ENCODE measurements around the gene ADAM15.
A peak's percentile ranks its signal among the peaks of the same experiment; 100 is the strongest.

ADAM15 gene

GRCh38 chr1:155093911-155094621 lies 43.0 kb downstream of the ADAM15 start:
- Histone ChIP-seq H3K4me2 (ENCODE audit: low read length) (no peak overlapping the region), H3K79me2 (ENCODE audit: insufficient read depth, low read length) (no peaks in the 10 kb centered on the region)

DNA sequence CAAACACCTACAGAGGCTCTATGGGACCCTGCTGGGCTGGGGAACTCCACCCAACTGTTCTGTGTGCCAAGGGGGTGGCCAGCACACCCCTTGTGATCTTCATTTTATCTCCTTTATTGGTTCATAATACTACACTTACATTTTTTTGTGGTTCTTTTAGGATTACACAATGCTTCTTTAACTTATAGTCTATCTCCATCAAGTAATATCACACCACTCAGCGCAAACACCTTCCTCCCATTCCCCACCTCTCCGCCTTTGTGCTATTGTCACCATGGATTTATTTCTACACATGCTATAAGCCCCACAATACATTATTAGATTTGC lies 43.5 kb downstream of the ADAM15 start:
- H3K4me2 ChIP-seq (ENCODE audit: low read length): no peak overlapping the region
- H3K9ac ChIP-seq (ENCODE audit: low read length): no peak overlapping the region
- TF ChIP-seq EZH2 (IDR thresholded peaks at IDR 0.05; ENCODE audit: borderline replicate concordance, low read length) (no peak), CTCF (IDR thresholded peaks at IDR 0.05; ENCODE audit: low read length) (no peak)
- H2AFZ ChIP-seq (ENCODE audit: low read length): no peak overlapping the region
- H4K20me1 ChIP-seq (ENCODE audit: insufficient read depth, low read length): no peaks in the 10 kb centered on the region
- no peak overlapping the region for H3K4me3 ChIP-seq (ENCODE audit: low read depth, low read length, poor library complexity, severe bottlenecking)
- H3K79me2 ChIP-seq (ENCODE audit: insufficient read depth, low read length): no peaks in the 10 kb centered on the region
- H3K27me3 ChIP-seq (ENCODE audit: insufficient read depth, low read length): no peaks in the 10 kb centered on the region; the same call in 1 of the 2 replicates
- peaks cover 4% of the 10 kb centered on the region for H3K4me1 ChIP-seq (ENCODE audit: insufficient read depth, low read length, severe bottlenecking)
- H3K9me2 ChIP-seq (ENCODE audit: low read depth, low read length): no peaks in the 10 kb centered on the region
- H3K36me3 ChIP-seq (ENCODE audit: insufficient read depth, low read length): no peaks in the 10 kb centered on the region
- H3F3A ChIP-seq (ENCODE audit: insufficient read depth, low read length): no peaks in the 10 kb centered on the region
- no peak overlapping the region for H3K27ac ChIP-seq (ENCODE audit: low read depth, low read length, poor library complexity, severe bottlenecking)
- no peaks in the 10 kb centered on the region for H3K9me3 ChIP-seq (ENCODE audit: low read length)

More at GRCh38 chr1:155093911-155094621, 43.0 kb downstream of the ADAM15 start:
- peak; percentile 21; the same call in 1 of the 2 replicates for TF ChIP-seq CTCF (IDR thresholded peaks at IDR 0.05; ENCODE audit: low read length)
- no peak for TF ChIP-seq EZH2 (IDR thresholded peaks at IDR 0.05; ENCODE audit: borderline replicate concordance, low read length)
- H3K9me3 ChIP-seq (ENCODE audit: low read length): no peaks in the 10 kb centered on the region
- no peaks in the 10 kb centered on the region for H3K36me3 ChIP-seq (ENCODE audit: insufficient read depth, low read length)
- H3K27ac ChIP-seq (ENCODE audit: low read depth, low read length, poor library complexity, severe bottlenecking): no peak overlapping the region
- no peaks in the 10 kb centered on the region for H4K20me1 ChIP-seq (ENCODE audit: insufficient read depth, low read length)
- H2AFZ ChIP-seq (ENCODE audit: low read length): no peak overlapping the region
- H3K4me3 ChIP-seq (ENCODE audit: low read depth, low read length, poor library complexity, severe bottlenecking): no peak overlapping the region
- H3K9me2 ChIP-seq (ENCODE audit: low read depth, low read length): no peaks in the 10 kb centered on the region
- H3F3A ChIP-seq (ENCODE audit: insufficient read depth, low read length): no peaks in the 10 kb centered on the region
- H3K4me1 ChIP-seq (ENCODE audit: insufficient read depth, low read length, severe bottlenecking): peaks cover 4% of the 10 kb centered on the region
- no peaks in the 10 kb centered on the region; the same call in 1 of the 2 replicates for H3K27me3 ChIP-seq (ENCODE audit: insufficient read depth, low read length)
- H3K9ac ChIP-seq (ENCODE audit: low read length): no peak overlapping the region

- TF ChIP-seq CTCF (IDR thresholded peaks at IDR 0.05; ENCODE audit: low read length) (no peak), EZH2 (IDR thresholded peaks at IDR 0.05; ENCODE audit: borderline replicate concordance, low read length) (no peak)
- Histone ChIP-seq H4K20me1 (ENCODE audit: insufficient read depth, low read length) (no peaks in the 10 kb centered on the region), H3K27ac (ENCODE audit: low read depth, low read length, poor library complexity, severe bottlenecking) (no peak overlapping the region), H3K4me2 (ENCODE audit: low read length) (no peak overlapping the region), H3K9me3 (ENCODE audit: low read length) (no peaks in the 10 kb centered on the region), H3K79me2 (ENCODE audit: insufficient read depth, low read length) (no peaks in the 10 kb centered on the region), H3K4me3 (ENCODE audit: low read depth, low read length, poor library complexity, severe bottlenecking) (no peak overlapping the region), H2AFZ (ENCODE audit: low read length) (no peak overlapping the region), H3K9ac (ENCODE audit: low read length) (no peak overlapping the region), H3K27me3 (ENCODE audit: insufficient read depth, low read length) (peaks cover 4% of the 10 kb centered on the region), H3K9me2 (ENCODE audit: low read depth, low read length) (no peaks in the 10 kb centered on the region), H3K4me1 (ENCODE audit: insufficient read depth, low read length, severe bottlenecking) (no peaks in the 10 kb centered on the region), H3F3A (ENCODE audit: insufficient read depth, low read length) (no peaks in the 10 kb centered on the region), H3K36me3 (ENCODE audit: insufficient read depth, low read length) (no peaks in the 10 kb centered on the region)
Measured at GRCh38 chr1:155099331-155099730, 48.2 kb downstream of the ADAM15 start.

Measured in OCI-LY1 (cell line).